ENCODE data around the gene TSPAN31. TPM values are rescaled to one million over a fixed set of nuclear protein-coding genes. Genes with fewer than 3 reads are reported as not detected.

Gene TSPAN31
- total RNA-seq, 4 donors from 2014 or later, result 29.8 to 54.7 (median 36.8) TPM

- Histone ChIP-seq H3K27ac (no peak within 1 kb of the TSS), H3K27me3 (peaks cover 69% of the 10 kb centered on the region), H3K36me3 (no peaks in the 10 kb centered on the region), H3K4me3 (peak within 1 kb of the TSS; percentile 49), H3K4me1 (peaks cover 43% of the 10 kb centered on the region), H3K9me3 (no peaks in the 10 kb centered on the region)
- WGBS, result 19% methylated on average over 33 of the region's 36 CpGs
- DNase-seq (ENCODE audit: low spot score in 2 of 2), result peak in 1 of 2 donors; percentile 61
- TF ChIP-seq POLR2AphosphoS5 (IDR thresholded peaks at IDR 0.05) (no peak), POLR2A (IDR thresholded peaks at IDR 0.05) (no peak), EP300 (IDR thresholded peaks at IDR 0.05) (no peak)
Observed at GRCh38 chr12:57738661-57739237, 6.1 kb upstream of the TSPAN31 start, which contains the start of gene AGAP2. AGAP2 (minus strand) TSS chr12:57738742; CDS start chr12:57738246, 496 bp downstream.

DNA sequence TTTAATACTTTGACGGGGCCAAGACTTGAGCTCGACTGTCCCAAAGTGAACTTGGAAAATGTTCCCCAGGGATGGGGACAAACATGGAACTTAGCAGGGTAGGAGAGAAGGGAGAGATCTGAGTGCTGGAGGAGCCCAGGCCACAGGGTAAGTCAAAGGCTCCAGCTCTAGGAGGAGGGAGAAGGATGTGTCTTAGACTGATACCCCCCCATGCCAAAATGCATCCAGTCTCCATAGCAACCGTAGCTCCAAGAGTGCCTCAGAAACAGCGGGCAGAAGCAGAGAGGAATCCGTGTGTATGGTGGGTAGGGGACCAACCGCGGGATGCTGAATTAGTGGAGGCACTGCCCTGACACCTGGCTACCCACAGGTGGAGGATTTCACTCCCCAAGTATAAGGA is 5.5 kb upstream of the TSPAN31 start:
- DNase-seq (ENCODE audit: low spot score in 2 of 2), result peak in 1 of 2 donors; percentile 38
- Histone ChIP-seq H3K4me3 (no peak overlapping the region), H3K9me3 (no peaks in the 10 kb centered on the region), H3K36me3 (no peaks in the 10 kb centered on the region), H3K27ac (no peak overlapping the region), H3K4me1 (peaks cover 49% of the 10 kb centered on the region), H3K27me3 (peaks cover 63% of the 10 kb centered on the region)
- 33% methylated on average over 7 of the region's 7 CpGs for WGBS
- TF ChIP-seq POLR2A (IDR thresholded peaks at IDR 0.05) (no peak), CTCF (IDR thresholded peaks at IDR 0.05) (no peak), EP300 (IDR thresholded peaks at IDR 0.05) (no peak), POLR2AphosphoS5 (IDR thresholded peaks at IDR 0.05) (no peak)

DNA sequence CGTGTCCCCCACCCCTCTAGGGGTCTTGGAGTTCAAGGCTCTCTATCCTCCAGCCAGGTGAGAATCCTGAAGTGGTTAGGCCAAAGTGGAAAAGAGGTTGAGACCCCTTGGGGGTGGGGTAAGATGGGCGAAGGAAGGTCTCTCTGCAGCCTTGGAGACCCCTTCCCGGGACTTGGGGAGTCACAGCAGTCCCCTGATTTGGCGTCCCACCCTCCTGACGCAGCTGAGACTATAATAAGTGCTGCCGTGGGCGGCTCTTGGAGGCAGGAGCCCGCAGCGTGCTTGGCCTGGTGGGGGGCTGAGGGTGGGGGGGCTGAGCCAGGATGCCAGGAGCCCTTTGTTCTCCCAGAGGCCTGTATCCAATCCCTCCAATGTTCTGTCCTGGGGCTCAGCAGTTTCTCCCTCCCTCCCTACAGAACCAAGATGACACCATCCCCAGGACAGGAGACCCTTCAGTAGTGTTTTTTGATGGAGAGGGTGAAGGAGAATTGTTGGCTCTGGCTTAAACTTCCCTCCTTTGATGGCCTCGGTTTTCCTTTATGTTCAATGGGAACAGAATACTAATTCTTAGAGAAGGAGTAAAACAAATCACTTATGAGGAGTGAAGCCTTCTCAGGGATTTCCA is 4.8 kb upstream of the TSPAN31 start:
- H3K27me3 ChIP-seq, result peaks cover 56% of the 10 kb centered on the region
- no peaks in the 10 kb centered on the region for H3K36me3 ChIP-seq
- DNase-seq (ENCODE audit: low spot score in 2 of 2), result no peak
- 43% methylated on average over 10 of the region's 10 CpGs for WGBS
- TF ChIP-seq CTCF (IDR thresholded peaks at IDR 0.05) (no peak), POLR2AphosphoS5 (IDR thresholded peaks at IDR 0.05) (no peak), POLR2A (IDR thresholded peaks at IDR 0.05) (no peak), EP300 (IDR thresholded peaks at IDR 0.05) (no peak)
- no peak overlapping the region for H3K27ac ChIP-seq
- H3K4me3 ChIP-seq, result no peak overlapping the region
- no peaks in the 10 kb centered on the region for H3K9me3 ChIP-seq
- H3K4me1 ChIP-seq, result peaks cover 51% of the 10 kb centered on the region

DNA sequence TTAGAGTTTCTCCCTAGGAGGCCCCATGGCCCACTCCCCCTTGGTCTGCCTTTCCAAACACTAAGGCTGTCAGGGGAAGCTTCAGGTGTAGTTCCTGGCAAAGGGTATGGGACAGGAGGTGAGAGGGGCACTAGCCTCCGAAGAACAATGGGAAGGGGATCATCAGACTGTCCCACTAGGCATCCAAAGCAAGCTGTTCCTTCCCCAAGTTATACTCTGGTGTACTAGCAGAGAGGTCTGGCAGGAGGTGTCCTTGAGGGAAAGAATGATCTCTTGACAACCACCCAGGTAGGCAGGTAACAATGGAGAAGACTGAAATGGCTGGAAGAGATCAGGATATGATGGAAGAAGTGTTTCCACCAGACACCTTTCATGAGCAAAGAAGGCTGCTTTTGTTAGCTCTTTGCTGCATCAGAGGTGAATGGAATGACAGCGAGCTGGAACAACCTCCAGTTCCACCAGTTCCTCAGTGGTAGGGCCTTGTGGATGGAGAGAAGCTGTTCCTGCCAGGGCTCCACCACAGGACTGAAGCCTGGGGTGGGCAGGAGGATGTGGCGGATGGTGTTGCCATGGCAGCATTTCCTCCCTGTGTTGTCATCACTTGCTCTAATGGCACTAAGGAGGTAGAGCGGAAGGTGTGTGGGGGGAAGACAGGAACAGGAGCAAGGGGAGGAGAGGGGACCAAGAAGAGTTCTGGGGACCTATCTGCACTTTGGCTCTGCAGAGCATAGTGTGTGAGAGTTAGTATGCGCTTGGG is 4.0 kb upstream of the TSPAN31 start:
- TF ChIP-seq POLR2A (IDR thresholded peaks at IDR 0.05) (no peak), CTCF (IDR thresholded peaks at IDR 0.05) (no peak)
- peaks cover 49% of the 10 kb centered on the region for H3K27me3 ChIP-seq
- 73% methylated on average over 5 of the region's 5 CpGs for WGBS
- no peak overlapping the region for H3K27ac ChIP-seq
- H3K9me3 ChIP-seq, result no peaks in the 10 kb centered on the region
- peak overlapping the region; percentile 28 for H3K4me3 ChIP-seq
- peaks cover 54% of the 10 kb centered on the region for H3K4me1 ChIP-seq
- DNase-seq (ENCODE audit: low spot score in 2 of 2), result no peak
- no peaks in the 10 kb centered on the region for H3K36me3 ChIP-seq

- Histone ChIP-seq H3K27ac (no peak overlapping the region), H3K27me3 (peaks cover 43% of the 10 kb centered on the region), H3K4me1 (peaks cover 52% of the 10 kb centered on the region), H3K9me3 (no peaks in the 10 kb centered on the region), H3K4me3 (peak overlapping the region; percentile 28), H3K36me3 (peaks cover under 1% of the 10 kb centered on the region)
- WGBS, result 57% methylated on average over 1 of the region's 1 CpG
- no peak for DNase-seq (ENCODE audit: low spot score in 2 of 2)
- TF ChIP-seq EP300 (IDR thresholded peaks at IDR 0.05), result no peak
- TF ChIP-seq POLR2AphosphoS5 (IDR thresholded peaks at IDR 0.05), result no peak
- TF ChIP-seq CTCF (IDR thresholded peaks at IDR 0.05), result no peak
- TF ChIP-seq POLR2A (IDR thresholded peaks at IDR 0.05), result no peak
Observed at GRCh38 chr12:57741413-57741789, 3.4 kb upstream of the TSPAN31 start.

Measured in suprapubic skin (tissue), 4 donors.